Fibroblast of peridontal ligament (primary cell): Measurements from ENCODE around the gene SPON2.
"Not testable (repeated sequence)": the region's sequence is repeated elsewhere in the genome, so short reads cannot be mapped to it uniquely, and the experiment has no call there.

Experiments used
- DNase-seq: peaks from one replicate; pipeline ENCODE4 v3.0.0-alpha.2; 2010; ENCODE audit errors: extremely low read depth

SPON2 gene

GRCh38 chr4:1151541-1151940, 20.8 kb downstream of the SPON2 start:
- no peak for DNase-seq

GRCh38 chr4:1150875-1151274, 21.5 kb downstream of the SPON2 start:
- DNase-seq: no peak

- no peak for DNase-seq
These were observed 32.5 kb downstream of the SPON2 start for GRCh38 chr4:1139860-1140259.

- DNase-seq: no peak
These were observed 34.5 kb downstream of the SPON2 start for GRCh38 chr4:1137850-1138249.

DNA sequence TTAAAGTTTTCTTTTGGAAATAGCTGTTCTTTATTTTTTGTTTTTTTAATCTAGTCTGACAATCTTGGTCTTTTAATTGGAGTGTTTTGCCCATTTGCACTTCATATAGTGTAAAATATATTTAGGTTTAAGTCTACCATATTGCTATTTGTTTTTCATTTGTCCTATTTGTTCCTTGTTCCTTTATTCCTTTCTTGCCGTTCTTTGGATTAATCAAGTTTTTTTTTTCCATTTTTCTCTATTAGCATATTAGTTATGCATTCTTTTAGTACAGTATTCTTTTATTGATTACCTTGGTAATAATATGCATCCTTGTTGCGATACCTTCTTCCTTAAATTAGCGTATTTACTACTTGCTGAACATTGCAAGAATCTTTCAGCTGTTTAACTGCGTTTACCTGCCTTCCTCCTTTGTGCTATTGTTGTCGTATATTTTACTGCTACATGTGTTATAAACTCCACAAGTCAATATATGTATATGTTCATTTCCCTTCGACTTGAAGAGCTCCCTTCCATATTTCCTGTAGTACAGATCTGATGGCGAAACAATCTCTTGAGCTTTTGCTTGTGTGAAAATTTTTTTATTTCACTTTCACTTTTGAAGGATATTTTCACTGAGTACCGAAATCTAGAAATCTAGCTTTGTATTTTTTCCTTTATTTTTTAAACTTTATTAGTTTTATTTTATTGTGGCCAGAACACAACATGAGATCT, 35.2 kb downstream of the SPON2 start:
- peak; percentile 27 for DNase-seq

DNA sequence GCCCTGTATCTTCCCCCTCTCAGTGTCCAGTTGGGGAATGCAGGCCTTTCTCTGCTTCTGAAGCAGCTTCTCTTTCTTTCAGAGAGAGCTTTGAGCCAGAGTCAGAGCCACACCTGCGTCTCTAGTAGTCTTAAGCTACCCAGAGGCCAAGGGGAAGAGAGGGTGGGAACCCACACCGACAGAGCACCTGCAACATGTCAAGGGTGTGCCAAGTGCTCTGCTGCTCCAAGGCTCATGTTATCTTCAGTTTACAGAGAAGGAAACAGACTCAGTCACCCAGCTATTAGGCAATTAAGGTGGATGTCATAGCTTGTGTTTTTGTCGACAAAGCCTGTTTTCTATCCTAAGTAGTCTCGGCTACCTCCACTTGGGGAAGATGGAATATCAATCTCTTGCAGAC, 36.3 kb downstream of the SPON2 start:
- DNase-seq: no peak

GRCh38 chr4:1133033-1133432, 39.4 kb downstream of the SPON2 start:
- DNase-seq: no peak

DNA sequence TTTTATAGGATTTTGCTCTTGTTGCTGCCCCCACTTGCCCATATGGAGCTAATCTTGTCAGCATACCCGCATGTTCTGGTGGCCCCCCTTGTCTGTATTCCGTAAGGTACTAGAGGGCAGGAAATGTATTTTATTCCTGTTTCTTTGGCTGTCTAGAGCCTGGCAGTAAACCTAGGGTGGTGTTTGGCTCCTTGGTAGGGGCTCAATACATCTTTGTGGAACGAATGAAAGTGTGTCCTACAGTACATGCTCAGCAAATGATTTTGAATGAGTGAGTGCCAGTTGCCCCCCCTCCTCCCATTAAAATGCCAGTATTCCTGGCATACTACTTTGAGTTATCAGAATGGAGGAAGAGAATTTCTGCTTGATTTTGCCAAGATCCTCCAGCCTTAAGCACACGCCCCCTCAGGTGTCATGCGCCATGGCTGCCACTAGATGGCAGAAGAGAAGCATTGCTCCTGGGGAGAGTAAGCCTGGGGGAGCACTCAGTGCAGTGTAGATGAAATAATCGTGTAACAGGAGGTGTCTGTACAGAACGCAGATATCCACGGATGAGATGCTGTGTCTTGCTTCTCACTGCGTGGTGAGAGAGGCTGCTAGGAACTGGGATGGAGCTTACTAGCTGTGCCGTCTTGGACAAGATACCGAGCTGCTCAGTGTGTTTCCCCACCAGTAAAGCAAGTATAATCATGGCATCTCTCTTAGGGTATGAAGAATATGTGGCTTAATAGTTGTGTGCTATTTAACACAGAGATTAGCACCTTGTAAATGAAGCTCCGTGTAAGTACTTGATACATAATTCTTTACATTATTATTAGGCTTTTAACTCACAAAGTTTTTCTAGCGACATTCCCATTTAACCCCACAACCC, 41.8 kb downstream of the SPON2 start:
- DNase-seq: peak; percentile 84

DNA sequence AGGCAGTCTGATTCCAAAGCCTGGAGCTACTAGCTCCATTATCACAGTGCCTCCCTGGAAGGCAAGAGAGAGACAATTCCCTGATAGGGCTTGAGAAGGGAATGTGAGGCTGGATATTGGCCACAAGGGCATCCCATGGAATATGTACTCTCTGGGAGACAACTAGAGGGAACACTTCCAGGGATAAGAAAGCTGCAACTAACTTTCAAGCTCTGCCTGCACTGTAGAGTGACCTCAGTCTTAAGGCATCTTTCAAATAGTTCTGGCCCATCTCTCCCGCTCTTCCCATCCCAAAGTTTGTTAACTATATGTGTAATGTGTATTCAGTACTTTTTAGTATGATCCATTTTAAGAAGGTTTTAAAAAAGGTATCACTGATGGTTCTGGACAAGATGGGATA, 45.9 kb downstream of the SPON2 start:
- peak; percentile 39 for DNase-seq

GRCh38 chr4:1125466-1125865, 46.9 kb downstream of the SPON2 start:
- not testable (repeated sequence) for DNase-seq

DNA sequence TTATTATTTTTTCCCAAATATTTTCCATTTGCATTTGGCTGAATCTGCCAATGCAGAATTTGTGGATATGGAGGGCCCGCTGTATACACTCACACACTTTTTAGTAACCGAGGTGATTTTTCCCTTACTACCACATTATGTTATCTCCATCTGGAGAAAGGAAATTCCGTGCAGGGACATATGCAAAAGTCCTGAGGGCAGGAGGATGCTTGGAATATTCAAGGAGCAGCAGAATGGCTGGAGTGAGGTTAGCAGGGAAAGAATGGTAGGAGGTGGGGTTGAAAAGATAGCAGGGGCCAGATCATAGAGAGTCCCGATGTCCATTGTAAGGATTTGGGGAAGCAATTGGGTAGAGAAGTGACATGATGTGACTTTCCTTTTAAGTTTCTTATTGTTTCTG, 47.6 kb downstream of the SPON2 start:
- no peak for DNase-seq

GRCh38 chr4:1122505-1122904, 49.9 kb downstream of the SPON2 start:
- DNase-seq: no peak
